Ovary (tissue), 9 donors: ENCODE data around the gene RNF175. TPM values are rescaled to one million over a fixed set of nuclear protein-coding genes. Genes with fewer than 3 reads are reported as not detected.

Experiments used
- DNase-seq, 5 donors: peaks; one replicate each; pipeline ENCODE4 v3.0.0-alpha.2; 2019 to 2020
- H3K27ac ChIP-seq, 2 donors: fragments of 200-600 bp; one replicate each; pipeline versions ENCODE4 v1.5.1 to v1.8.0; 2019 to 2022
- H3K27me3 ChIP-seq: fragments of 200-600 bp; one replicate; pipeline ENCODE4 v1.8.0; 2022
- H3K36me3 ChIP-seq: fragments of 200-600 bp; sonication (generic); one replicate; pipeline ENCODE4 v1.5.1; 2019
- H3K4me1 ChIP-seq: one replicate; pipeline ENCODE4 v1.8.1; 2013; ENCODE audit warnings: mild to moderate bottlenecking, moderate library complexity; ENCODE audit not compliant: insufficient read depth
- H3K4me3 ChIP-seq: fragments of 200-600 bp; sonication (generic); one replicate; pipeline ENCODE4 v1.5.1; 2017
- H3K9me3 ChIP-seq, 2 donors: fragments of 200-600 bp in 1 of 2; sonication (generic) in 1 of 2; one replicate each; pipeline versions ENCODE4 v1.5.1 to v1.8.1; 2013 to 2019; ENCODE audit warnings: mild to moderate bottlenecking in 1 of 2, moderate library complexity in 1 of 2
- EP300 ChIP-seq: sonication (generic); formaldehyde crosslinking; IDR thresholded peaks from one replicate; pipeline ENCODE4 v1.6.1; 2017; ENCODE audit warnings: antibody characterized with exemption
- POLR2A ChIP-seq: fragments of 450-650 bp; IDR thresholded peaks from one replicate; pipeline ENCODE4 v1.6.1; 2017; ENCODE audit warnings: antibody characterized with exemption, mild to moderate bottlenecking, moderate library complexity
- WGBS, 3 donors: extraction: QIAGEN DNeasy Blood & Tissue Kit in 1 of 3; methylation state at CpG; one replicate each; pipeline versions ENCODE4 v1.1.5 to v1.1.7; 2013 to 2017; 5-methylcytosine and 5-hydroxymethylcytosine counted together
- intact Hi-C, 4 donors: fragments of 100-400 bp; cut with DNase I; formaldehyde crosslinking; loops; one replicate each; pipeline versions ENCODE4 v1.11.0 to v1.15.1; 2022 to 2023
- polyA plus RNA-seq, 2 donors: library from polyadenylated mRNA; stranded (reverse); fragments of 200-250 nt in 1 of 2; fragments of 350-450 nt in 1 of 2; fragmentation: Illumina TruSeq in 1 of 2; extraction: RNeasy Lipid Tissue Mini Kit (QIAGEN cat#74804) in 1 of 2; gene quantifications; one replicate each; pipeline ENCODE4 v1.2.3, GENCODE V29; 2013 to 2014
- total RNA-seq, 7 donors: library from RNA; depleted of rRNA in 2 of 7; stranded (reverse); fragments of >200 nt in 2 of 7; fragmentation: NEBNext Ultra II Directional in 3 of 7; extraction: Animal tissue kit (Norgen Biotek cat#: 25700) in 3 of 7; gene quantifications; one replicate each; pipeline versions ENCODE4 v1.1.0 to v1.2.4, GENCODE V29; 2016 to 2023
- TF ChIP-seq, protein P1 (sequence below), 3 donors: fragments of 450-650 bp in 2 of 3; fragments of 200-600 bp in 1 of 3; IDR thresholded peaks; one replicate each; pipeline versions ENCODE4 v1.5.1 to v1.8.0; 2016 to 2022; ENCODE audit warnings: antibody characterized with exemption in 3 of 3, mild to moderate bottlenecking in 1 of 3
- donor health status: DM: no; HTN: no; CAD: no; lungs with moderate emphysema.
- donor health status: DM: no; HTN: no; CAD: no.
- donor health status: Bipolar disorder and iron deficiency.
- donor health status: DM: yes; HTN: yes; CAD: no.
- donor health status: DM: no; HTN: no; CAD: no.
- donor health status: DM: yes; HTN: yes; CAD: no.

The RNF175 gene
- total and polyA plus RNA-seq, 9 donors: 0.07 to 0.20 TPM; not detected in 7

DNA sequence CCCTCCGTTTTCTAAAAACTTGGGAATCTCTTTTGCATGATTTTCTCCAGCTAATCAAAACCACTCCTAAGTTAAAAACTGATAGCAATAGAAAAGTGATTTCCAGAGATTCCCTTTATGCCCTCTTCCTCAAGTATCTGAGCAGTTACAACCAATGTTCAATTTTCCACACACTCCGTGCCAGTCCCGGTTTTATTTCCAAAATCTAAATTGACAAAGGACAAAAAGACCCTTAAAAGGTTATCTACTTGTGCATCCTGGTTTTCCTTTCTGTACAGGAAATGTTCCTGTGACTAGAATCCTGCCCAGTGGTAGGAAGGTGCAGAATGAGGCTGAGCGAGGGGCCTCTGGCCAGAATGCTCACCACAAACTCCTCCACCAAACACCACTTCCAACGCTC lies 27.8 kb upstream of the RNF175 start:
- intact Hi-C loops: loop anchor here in 1 of 4 donors (10.0 kb wide), 1 partner anchor 527 kb away; no protein-coding TSS in a partner anchor
- peaks cover 5% of the 10 kb centered on the region for H3K4me1 ChIP-seq
- no peak overlapping the region for H3K27ac ChIP-seq
- H3K4me3 ChIP-seq: no peak overlapping the region
- no peaks in the 10 kb centered on the region for H3K36me3 ChIP-seq
- DNase-seq: no peak
- no peak for TF ChIP-seq EP300
- TF ChIP-seq POLR2A: no peak
- TF ChIP-seq, protein P1, sequence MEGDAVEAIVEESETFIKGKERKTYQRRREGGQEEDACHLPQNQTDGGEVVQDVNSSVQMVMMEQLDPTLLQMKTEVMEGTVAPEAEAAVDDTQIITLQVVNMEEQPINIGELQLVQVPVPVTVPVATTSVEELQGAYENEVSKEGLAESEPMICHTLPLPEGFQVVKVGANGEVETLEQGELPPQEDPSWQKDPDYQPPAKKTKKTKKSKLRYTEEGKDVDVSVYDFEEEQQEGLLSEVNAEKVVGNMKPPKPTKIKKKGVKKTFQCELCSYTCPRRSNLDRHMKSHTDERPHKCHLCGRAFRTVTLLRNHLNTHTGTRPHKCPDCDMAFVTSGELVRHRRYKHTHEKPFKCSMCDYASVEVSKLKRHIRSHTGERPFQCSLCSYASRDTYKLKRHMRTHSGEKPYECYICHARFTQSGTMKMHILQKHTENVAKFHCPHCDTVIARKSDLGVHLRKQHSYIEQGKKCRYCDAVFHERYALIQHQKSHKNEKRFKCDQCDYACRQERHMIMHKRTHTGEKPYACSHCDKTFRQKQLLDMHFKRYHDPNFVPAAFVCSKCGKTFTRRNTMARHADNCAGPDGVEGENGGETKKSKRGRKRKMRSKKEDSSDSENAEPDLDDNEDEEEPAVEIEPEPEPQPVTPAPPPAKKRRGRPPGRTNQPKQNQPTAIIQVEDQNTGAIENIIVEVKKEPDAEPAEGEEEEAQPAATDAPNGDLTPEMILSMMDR (IDR thresholded peaks at IDR 0.05): no peak
- no peaks in the 10 kb centered on the region for H3K9me3 ChIP-seq
- 61 to 67% (median 62%) methylated on average over 5 of the region's 5 CpGs for WGBS, 3 donors
- H3K27me3 ChIP-seq: no peaks in the 10 kb centered on the region

DNA sequence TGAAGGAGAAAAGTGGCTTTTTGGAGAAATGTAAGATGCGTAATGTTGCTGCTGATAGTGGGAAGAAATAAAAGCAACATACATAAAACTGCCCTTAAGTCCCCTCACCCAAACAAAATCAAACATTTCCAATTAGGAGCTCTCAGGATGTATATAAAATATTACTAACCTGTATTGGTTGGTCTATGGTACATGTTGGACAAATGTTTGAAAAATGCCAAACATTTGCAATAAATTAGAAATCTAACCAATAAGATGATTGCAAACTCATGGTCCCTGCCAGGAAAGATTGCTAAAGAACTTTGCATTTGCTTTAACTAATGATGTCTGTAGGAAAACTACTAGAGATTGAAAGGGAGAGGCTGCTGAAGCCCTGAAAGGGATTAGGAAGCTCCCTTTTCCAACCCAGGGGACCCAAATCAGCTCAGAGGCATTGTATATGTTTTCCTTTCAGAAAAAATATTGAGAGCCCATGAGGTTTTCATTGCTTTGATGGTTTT lies 27.3 kb upstream of the RNF175 start:
- Histone ChIP-seq H3K9me3 (no peaks in the 10 kb centered on the region), H3K27me3 (no peaks in the 10 kb centered on the region), H3K4me3 (no peak overlapping the region), H3K4me1 (peaks cover 5% of the 10 kb centered on the region), H3K27ac (no peak overlapping the region), H3K36me3 (no peaks in the 10 kb centered on the region)
- no peak for DNase-seq
- 36 to 59% (median 44%) methylated on average over 1 of the region's 1 CpG for WGBS, 3 donors
- TF ChIP-seq POLR2A: no peak
- TF ChIP-seq, protein P1 (IDR thresholded peaks at IDR 0.05): no peak
- no peak for TF ChIP-seq EP300
- intact Hi-C loops: loop anchor here in 1 of 4 donors (10.0 kb wide), 1 partner anchor 528 kb away; no protein-coding TSS in a partner anchor

DNA sequence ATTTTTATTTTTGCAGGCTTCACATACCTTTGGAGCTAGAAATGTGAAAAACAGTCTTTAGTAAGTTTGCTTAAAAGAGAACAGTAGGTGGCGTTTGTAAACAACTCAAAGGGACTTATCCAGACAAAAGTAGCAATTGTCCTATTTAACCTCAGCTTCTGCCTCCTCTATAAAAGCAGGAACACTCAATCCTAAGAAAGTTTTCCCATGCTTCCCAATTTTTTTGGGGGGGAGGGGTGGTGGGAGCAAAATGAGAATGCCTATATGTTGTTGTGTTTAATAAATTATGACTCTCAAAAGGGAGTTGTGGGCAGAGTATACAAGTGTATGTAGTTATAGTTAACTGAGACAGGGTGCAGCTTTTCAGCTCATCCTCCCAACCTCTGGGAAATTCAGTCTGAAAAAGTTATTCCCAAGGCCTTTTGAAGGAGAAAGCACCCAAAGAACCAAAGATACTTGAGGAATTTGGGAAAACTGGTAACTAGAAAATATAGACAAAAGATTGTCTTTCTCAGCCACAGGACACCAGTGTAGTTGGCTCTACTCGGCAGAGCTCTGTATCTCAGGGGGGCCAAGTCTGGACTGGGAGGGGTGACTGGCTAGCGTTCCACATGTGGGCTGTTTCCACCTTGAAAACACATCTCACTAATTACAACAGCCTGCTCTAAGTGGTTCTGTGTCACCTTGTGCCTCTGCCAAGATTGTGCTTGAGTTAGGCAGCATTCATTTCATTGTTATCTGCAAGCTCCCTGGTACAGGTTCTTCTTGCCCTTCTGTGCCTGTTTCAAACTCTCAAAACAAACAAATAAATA lies 26.3 kb upstream of the RNF175 start:
- no peak overlapping the region for H3K4me3 ChIP-seq

DNA sequence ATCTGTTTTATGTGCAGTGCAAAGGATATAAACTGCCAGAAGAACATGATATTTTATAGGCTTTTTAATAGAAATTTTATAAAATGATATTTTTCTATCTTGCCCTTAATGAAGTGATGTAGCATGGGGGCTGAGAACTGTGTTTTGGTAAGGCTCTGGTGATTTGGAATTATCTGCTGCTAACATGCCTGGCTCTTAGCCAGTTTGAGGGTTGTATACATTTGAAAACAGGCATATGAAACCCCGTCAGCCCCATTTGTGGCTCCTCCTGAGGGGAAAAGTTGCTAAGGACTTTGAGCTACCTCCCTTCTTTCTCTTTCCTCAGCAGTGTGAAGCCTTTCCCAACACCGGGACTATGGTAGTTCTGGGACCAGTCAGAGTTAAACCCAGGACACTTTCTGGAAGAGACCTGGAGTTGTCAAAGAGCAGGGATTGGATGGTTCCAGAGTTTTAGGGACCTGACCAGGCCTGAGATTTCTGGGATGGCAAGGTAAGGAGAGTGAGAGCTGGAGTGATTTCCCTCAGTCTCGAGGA lies 24.4 kb upstream of the RNF175 start:
- Histone ChIP-seq H3K9me3 (no peaks in the 10 kb centered on the region), H3K4me1 (peaks cover 2% of the 10 kb centered on the region), H3K36me3 (no peaks in the 10 kb centered on the region), H3K27ac (no peak overlapping the region), H3K4me3 (no peak overlapping the region), H3K27me3 (no peaks in the 10 kb centered on the region)
- intact Hi-C loops: loop anchor here in 1 of 4 donors (10.0 kb wide), 1 partner anchor 531 kb away; no protein-coding TSS in a partner anchor
- 69 to 76% (median 70%) methylated on average over 3 of the region's 3 CpGs for WGBS, 3 donors
- no peak for DNase-seq
- TF ChIP-seq POLR2A (no peak), EP300 (no peak)
- TF ChIP-seq, protein P1 (IDR thresholded peaks at IDR 0.05): no peak

More for the DNA sequence above, 26.3 kb upstream of the RNF175 start:
- H3K9me3 ChIP-seq: no peaks in the 10 kb centered on the region
- 11 to 19% (median 17%) methylated on average over 3 of the region's 3 CpGs for WGBS, 3 donors
- no peaks in the 10 kb centered on the region for H3K27me3 ChIP-seq
- no peak for DNase-seq
- TF ChIP-seq, protein P1 (IDR thresholded peaks at IDR 0.05): no peak
- TF ChIP-seq EP300 (no peak), POLR2A (no peak)
- H3K36me3 ChIP-seq: no peaks in the 10 kb centered on the region
- intact Hi-C loops: loop anchor here in 1 of 4 donors (10.0 kb wide), 1 partner anchor 529 kb away; no protein-coding TSS in a partner anchor
- peaks cover 5% of the 10 kb centered on the region for H3K4me1 ChIP-seq
- H3K27ac ChIP-seq: no peak overlapping the region
